ENCODE data around the gene GPHN. TPM values are rescaled to one million over a fixed set of nuclear protein-coding genes. Genes with fewer than 3 reads are reported as not detected.

Gene GPHN
- total and polyA plus RNA-seq, 8 donors: 15.7 to 98.7 (median 35.7) TPM

- intact Hi-C loops (cut with DNase I; ENCODE audit: low total_unique reads): no loop called here
- Histone ChIP-seq H3K27ac (no peak overlapping the region), H3K4me3 (no peak overlapping the region), H3K9me3 (no peaks in the 10 kb centered on the region), H3K4me1 (peaks cover 0 to 16% (median 6%) of the 10 kb centered on the region in 4 donors), H3K36me3 (no peaks in the 10 kb centered on the region), H3K27me3 (no peaks in the 10 kb centered on the region)
- 61 to 74% (median 66%) methylated on average over 7 of the region's 7 CpGs for WGBS, 5 donors
- peak in 1 of 2 donors; percentile 16 for DNase-seq
- TF ChIP-seq POLR2A (IDR thresholded peaks at IDR 0.05) (no peak), POLR2AphosphoS5 (IDR thresholded peaks at IDR 0.05) (peak in 2 of 3 donors; percentile 38 to 84), EP300 (IDR thresholded peaks at IDR 0.05) (no peak)
Measured at GRCh38 chr14:67186789-67187584, 679.0 kb downstream of the GPHN start.

DNA sequence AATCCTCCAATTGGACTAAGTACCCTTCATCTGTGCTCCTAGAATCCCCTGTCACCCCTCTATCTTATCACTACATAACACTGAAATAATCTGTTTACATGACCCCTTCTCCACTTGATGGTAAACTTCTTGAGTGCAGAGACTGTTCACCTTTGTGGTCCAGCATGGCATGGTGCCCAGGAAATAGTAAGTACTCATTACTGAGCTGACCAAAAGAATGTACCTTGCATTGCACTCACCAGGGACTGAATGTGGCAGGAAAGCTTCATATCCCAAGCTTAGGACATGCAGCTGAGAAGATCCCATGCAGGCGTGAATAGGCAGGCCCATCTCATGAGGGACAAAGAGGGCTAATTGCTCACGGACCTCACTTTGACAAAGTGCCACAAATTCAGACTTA lies 679.9 kb downstream of the GPHN start:
- no peaks in the 10 kb centered on the region for H3K36me3 ChIP-seq
- H3K4me3 ChIP-seq: no peak overlapping the region
- peaks cover 0 to 16% (median 6%) of the 10 kb centered on the region in 4 donors for H3K4me1 ChIP-seq
- intact Hi-C loops (cut with DNase I; ENCODE audit: low total_unique reads): no loop called here
- TF ChIP-seq POLR2A (IDR thresholded peaks at IDR 0.05): no peak
- peak in 1 of 3 donors; percentile 48 for TF ChIP-seq POLR2AphosphoS5 (IDR thresholded peaks at IDR 0.05)
- H3K27ac ChIP-seq: no peak overlapping the region
- peak; percentile 38 to 69 for DNase-seq
- WGBS, 5 donors: 44 to 73% (median 55%) methylated on average over 2 of the region's 2 CpGs
- H3K9me3 ChIP-seq: no peaks in the 10 kb centered on the region
- H3K27me3 ChIP-seq: no peaks in the 10 kb centered on the region

GRCh38 chr14:67188326-67188725 lies 680.4 kb downstream of the GPHN start:
- TF ChIP-seq EP300 (IDR thresholded peaks at IDR 0.05) (no peak), POLR2AphosphoS5 (IDR thresholded peaks at IDR 0.05) (no peak)
- Histone ChIP-seq H3K4me3 (no peak overlapping the region), H3K27me3 (no peaks in the 10 kb centered on the region), H3K27ac (no peak overlapping the region), H3K36me3 (no peaks in the 10 kb centered on the region), H3K9me3 (no peaks in the 10 kb centered on the region), H3K4me1 (peaks cover 0 to 16% (median 6%) of the 10 kb centered on the region in 4 donors)
- DNase-seq: no peak
- 84 to 91% (median 86%) methylated on average over 4 of the region's 4 CpGs for WGBS, 5 donors
- intact Hi-C loops (cut with DNase I; ENCODE audit: low total_unique reads): no loop called here

DNA sequence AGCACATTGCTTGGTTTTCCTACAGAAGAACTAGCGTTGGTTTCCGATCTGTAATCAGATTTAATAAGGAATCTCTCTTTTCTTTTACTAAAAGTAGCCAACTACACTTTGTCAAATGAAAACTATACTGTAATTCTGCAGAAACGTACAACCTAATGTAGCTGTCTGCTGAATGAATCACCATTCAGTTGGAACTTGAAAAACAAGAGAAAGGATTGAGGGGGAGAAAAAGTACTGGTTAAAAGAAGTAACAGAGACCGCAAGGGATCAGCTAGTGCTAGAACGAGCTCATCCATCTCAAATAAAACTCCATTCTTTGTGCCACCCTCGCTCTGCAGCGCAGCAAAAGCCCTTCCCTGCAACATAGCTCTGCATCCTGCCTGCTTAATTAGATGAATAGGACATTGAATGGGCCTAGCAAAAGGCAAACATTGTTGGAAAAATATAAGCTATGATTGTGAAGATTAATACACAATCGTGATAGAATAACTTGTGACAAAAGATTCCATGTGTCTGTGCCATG lies 683.9 kb downstream of the GPHN start:
- Histone ChIP-seq H3K9me3 (no peaks in the 10 kb centered on the region), H3K27ac (no peak overlapping the region), H3K4me3 (no peak overlapping the region), H3K27me3 (no peaks in the 10 kb centered on the region), H3K36me3 (no peaks in the 10 kb centered on the region), H3K4me1 (peaks cover 0 to 10% (median 3%) of the 10 kb centered on the region in 4 donors)
- TF ChIP-seq POLR2A (IDR thresholded peaks at IDR 0.05): no peak
- no peak for TF ChIP-seq POLR2AphosphoS5 (IDR thresholded peaks at IDR 0.05)
- no peak for TF ChIP-seq EP300 (IDR thresholded peaks at IDR 0.05)
- TF ChIP-seq CTCF (IDR thresholded peaks at IDR 0.05): no peak
- no peak for DNase-seq
- WGBS, 5 donors: 71 to 80% (median 78%) methylated on average over 8 of the region's 8 CpGs
- intact Hi-C loops (cut with DNase I; ENCODE audit: low total_unique reads): no loop called here

- TF ChIP-seq CTCF (IDR thresholded peaks at IDR 0.05) (no peak), POLR2A (IDR thresholded peaks at IDR 0.05) (no peak), EP300 (IDR thresholded peaks at IDR 0.05) (no peak), POLR2AphosphoS5 (IDR thresholded peaks at IDR 0.05) (no peak)
- DNase-seq: no peak
- intact Hi-C loops (cut with DNase I; ENCODE audit: low total_unique reads): no loop called here
- H3K4me3 ChIP-seq: no peak overlapping the region
- 66 to 83% (median 68%) methylated on average over 2 of the region's 2 CpGs for WGBS, 5 donors
- H3K4me1 ChIP-seq: peaks cover 0 to 4% (median 0%) of the 10 kb centered on the region in 4 donors
- H3K27me3 ChIP-seq: no peaks in the 10 kb centered on the region
- H3K36me3 ChIP-seq: no peaks in the 10 kb centered on the region
- H3K9me3 ChIP-seq: no peaks in the 10 kb centered on the region
- no peak overlapping the region for H3K27ac ChIP-seq
Measured at GRCh38 chr14:67192366-67192765, 684.4 kb downstream of the GPHN start.
